Erythroblast (primary cell): ENCODE results near the gene CNNM4.

ENCODE experiments used
- GATA1 ChIP-seq: IDR thresholded peaks from 2 replicates; pipeline ENCODE4 v1.6.1; 2011; ENCODE audit warnings: low read depth, mild to moderate bottlenecking, control low read depth, low read length, moderate library complexity
- POLR2A ChIP-seq: IDR thresholded peaks from 2 replicates; pipeline ENCODE4 v1.6.1; 2011; ENCODE audit warnings: mild to moderate bottlenecking, low read length

DNA sequence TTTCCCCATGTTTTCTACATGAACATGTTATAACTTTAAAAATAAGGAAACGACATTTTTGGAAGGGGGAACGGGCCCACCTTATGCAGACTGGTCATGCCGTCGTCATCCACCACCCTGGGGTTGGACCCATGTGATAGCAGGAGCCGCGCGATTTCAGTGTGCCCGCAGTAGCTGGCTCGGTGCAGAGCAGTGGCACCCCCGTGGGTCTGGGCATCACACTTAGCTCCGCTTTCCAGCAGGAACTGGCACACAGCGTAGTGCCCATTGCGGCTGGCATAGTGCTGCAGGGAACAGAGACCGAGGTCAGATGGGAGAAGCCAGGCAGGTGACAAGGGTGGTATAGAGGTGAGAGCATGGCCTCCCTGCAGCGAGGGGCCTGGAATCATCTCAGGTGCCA, 92.6 kb downstream of the CNNM4 start:
- TF ChIP-seq POLR2A (no peak), GATA1 (no peak)
